ENCODE results near the gene HLA-DOA.

HLA-DOA gene

GRCh38 chr6:32979720-32980487 is 29.5 kb downstream of the HLA-DOA start:
- DNase-seq, result no peak

- DNase-seq, result no peak
Measured at GRCh38 chr6:32977953-32978324, 31.5 kb downstream of the HLA-DOA start.

DNA sequence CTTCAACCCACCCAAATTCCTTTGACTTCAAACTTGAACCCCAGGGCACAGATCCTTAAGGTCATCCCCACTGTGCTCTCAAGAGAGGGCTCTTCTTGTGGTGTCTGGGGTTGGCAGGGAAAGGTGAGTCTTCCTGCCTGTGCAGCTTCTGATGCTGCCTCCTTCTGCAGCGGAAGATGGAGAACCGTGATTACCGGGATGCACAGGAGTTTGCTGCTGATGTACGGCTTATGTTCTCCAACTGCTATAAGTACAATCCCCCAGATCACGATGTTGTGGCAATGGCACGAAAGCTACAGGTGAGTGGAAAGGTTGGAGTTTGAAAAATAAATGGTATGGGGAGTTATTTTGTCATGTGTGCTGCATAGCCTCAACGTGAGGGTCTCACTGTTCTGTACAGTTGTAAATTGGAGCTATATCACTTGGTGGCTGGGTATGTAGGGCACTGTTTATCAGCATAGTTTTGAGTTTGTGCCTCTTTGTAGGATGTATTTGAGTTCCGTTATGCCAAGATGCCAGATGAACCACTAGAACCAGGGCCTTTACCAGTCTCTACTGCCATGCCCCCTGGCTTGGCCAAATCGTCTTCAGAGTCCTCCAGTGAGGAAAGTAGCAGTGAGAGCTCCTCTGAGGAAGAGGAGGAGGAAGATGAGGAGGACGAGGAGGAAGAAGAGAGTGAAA is 32.0 kb downstream of the HLA-DOA start:
- DNase-seq, result no peak

DNA sequence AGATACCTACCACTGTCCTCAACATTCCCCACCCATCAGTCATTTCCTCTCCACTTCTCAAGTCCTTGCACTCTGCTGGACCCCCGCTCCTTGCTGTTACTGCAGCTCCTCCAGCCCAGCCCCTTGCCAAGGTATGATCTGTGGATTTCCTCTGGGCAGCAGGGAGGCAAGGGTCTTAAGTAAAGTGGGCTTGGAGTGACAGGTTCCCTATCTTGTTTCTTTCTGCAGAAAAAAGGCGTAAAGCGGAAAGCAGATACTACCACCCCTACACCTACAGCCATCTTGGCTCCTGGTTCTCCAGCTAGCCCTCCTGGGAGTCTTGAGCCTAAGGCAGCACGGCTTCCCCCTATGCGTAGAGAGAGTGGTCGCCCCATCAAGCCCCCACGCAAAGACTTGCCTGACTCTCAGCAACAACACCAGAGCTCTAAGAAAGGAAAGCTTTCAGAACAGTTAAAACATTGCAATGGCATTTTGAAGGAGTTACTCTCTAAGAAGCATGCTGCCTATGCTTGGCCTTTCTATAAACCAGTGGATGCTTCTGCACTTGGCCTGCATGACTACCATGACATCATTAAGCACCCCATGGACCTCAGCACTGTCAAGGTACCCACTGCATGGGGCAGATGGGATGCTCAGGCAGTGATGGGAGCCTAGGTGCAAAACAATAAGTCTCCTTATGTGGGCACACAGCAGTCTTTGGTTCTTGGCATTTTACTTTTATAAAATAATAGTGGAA is 32.9 kb downstream of the HLA-DOA start:
- no peak for DNase-seq

DNA sequence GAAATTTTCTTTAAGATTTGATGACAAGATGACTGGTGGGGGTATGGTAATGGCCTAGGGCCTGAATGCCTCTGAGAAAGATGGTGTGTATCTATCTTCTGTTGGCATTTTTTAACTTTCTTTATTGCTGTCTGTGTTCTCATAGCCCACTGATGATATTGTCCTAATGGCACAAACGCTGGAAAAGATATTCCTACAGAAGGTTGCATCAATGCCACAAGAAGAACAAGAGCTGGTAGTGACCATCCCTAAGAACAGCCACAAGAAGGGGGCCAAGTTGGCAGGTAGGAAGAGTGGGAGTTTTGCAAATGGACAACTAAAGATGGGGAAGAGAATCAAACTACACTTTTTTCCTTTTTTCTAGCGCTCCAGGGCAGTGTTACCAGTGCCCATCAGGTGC is 33.5 kb downstream of the HLA-DOA start:
- no peak for DNase-seq

DNA sequence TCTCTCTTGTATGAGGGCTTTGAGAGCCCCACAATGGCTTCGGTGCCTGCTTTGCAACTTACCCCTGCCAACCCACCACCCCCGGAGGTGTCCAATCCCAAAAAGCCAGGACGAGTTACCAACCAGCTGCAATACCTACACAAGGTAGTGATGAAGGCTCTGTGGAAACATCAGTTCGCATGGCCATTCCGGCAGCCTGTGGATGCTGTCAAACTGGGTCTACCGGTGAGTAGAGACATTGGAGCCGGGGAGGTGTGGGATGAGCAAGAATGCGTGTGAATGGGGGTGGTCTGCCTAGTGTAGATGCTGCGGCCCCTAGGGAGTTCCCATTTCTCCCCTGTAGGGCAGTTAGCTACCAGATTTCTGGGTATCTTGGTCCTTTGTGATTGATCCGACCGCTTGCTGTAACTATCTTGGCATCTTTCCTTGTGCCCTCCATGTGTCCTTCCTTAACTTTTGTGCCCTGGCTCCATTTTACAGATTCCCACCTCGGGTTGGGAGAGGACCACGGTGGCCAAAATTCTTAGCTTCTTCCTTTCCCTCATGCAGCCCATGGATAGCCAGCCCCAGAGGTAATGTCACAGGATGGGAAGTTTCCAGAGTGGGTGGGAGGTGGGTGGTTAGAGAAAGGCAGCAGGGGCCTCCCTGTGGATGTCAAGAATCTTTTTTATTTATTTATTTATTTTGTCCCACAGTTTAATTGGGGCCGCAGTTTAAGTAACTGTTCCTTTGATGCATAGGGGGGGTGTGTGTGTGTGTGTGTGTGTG is 34.7 kb downstream of the HLA-DOA start:
- no peak for DNase-seq

DNA sequence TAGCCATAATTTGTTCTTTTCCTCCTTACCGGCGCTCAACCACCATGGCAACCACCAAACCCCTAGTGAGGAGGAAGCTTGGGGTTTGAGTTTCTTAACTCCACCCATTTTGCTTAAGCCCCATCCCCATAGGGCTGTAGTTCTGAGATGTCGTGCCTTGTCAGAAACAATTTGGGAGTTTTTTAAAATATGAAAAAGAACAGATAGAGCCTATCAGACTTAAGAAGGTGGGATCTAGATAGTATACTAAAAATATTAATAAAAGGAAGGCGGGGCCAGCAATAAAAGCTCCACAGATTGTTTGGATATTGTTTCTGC is 35.4 kb downstream of the HLA-DOA start:
- peak in 1 of 51 donors; percentile 67 for DNase-seq

DNA sequence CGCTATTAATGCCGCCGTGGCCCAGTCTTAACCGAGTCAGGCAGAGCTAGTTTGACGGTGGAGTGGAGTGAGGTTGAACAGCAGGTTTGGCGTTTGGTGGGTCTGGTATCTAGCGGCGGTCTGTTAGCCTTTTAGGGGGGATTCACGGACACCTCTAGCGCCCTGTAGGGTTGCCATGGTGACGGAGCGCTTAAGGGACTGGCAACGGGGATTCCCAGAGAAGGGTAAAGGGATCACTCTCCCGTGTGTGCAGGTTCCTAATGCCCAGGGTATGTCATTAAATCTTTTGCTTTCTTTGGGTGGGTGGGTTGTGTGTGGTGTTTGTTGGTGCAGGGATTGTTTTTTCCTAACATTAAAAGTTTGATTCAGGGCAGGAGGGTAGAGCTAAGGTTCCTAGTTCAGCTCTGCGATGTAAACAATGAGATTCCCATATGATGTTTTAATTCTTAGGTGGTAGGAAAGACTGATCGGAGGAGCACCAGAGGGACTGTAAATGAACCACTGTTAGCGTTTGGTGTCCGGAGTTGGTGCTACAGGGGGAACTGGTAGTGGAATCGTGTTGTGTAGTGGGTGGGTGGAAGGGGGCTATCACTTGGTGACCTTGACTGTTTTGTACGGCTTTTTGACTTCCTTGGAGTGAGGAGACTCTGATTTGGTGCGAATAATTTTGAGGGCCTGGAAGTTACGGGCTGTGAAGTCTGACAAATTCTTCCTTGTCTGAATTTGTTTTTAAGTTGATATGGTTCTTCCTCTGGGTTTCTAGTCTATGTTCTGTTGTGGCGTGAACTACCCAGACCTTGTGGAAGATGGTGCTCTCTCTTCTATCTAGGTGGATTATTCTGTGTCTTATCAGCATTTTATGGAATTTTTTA is 36.0 kb downstream of the HLA-DOA start:
- peak in 10 of 51 donors; percentile 9 to 67 (median 40) for DNase-seq

- DNase-seq, result peak in 17 of 51 donors; percentile 33 to 85 (median 64)
Measured at GRCh38 chr6:32972353-32973143, 36.8 kb downstream of the HLA-DOA start.

DNA sequence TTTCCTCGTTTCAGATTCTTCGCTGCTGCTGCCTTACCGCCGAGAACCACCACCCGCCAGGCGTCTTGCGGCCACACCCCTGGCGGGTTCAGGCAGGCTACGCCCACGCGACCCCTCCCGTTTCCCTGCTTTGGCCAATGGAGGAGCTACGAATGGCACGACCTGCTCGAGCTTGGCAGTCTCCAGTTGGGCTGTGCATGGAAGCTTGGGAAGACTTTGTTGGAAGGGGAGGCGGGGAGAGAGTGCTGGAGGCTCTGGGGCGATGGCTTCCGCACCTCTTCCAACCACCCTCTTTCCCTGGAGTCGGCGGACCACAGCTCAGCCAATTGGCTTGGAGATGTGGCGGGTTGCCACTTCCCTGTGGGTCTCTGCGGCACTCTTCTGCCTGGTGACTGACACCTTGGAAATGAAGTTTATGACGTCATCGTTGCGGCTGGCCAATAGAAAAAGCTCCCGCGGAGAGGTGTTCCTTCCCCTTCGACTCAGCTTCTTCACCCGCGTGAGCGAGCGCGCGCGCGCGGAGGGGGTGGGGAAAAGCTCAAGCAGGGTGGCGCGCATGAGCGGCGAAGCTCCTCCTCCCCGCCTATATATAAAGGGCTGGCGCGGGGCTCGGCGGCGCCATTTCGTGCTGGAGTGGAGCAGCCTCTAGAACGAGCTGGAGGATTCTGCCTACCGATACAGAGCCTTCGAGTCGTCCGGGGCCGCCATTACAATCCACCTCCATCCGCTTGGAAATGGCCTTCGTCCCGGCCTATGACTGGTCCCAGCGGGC is 37.6 kb downstream of the HLA-DOA start:
- peak; percentile 92 to 100 (median 99) for DNase-seq

DNA sequence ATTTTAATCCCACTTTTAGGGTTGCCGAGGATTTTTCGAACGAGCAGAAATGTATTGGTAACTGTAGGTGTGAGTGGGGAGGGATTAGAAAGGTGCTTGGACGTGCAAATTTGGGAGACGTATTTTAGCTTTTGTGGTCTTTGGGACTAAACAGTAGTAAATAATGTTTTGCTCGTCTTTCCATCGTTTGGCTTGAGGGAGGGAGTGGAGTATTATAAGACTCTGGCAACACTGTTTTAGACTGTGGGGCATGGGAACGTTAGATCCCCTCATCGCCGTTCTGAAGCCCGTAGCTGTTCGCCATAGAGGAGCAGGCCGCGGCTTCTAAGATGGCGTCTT is 38.2 kb downstream of the HLA-DOA start:
- no peak for DNase-seq

DNA sequence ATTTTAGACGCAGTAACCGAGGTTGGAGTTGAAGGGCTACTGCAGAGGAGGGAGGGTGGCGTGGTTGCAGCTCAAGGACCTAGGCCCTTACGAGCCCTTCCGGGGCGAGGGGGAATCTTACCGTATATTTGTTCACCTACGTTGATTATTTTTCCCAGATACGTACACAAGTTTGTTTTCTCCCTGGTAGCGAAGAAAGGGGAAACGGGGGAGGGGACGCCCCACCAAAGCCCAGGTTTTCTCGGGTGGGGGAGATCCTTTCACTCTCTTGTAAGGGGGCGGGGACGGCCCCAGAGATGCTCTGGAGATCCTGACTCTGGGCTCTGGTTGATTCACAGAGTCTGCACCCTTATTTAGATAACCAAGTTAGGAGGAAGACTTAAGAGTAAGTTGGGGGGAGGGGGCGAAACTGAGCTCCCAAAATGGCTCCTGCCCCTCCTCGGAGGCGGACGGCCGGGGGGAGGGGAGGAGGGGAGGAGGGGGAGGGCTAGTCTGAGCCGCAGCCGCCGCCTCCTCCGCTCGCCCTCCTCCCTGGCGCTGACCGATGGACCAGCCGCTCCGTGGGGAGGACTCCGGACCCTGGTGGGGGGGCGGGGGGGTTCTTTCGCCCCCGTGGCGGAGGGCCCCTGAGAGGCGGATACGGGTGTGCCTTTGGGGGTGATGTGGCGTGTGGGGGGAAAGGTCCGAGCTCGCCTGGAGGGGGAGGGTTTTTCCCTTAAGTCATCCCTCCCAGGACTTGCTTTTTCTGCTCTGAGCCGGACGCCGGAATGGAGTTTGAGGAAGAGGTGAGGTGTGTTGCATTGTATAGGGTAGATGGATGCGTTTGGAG is 38.8 kb downstream of the HLA-DOA start:
- DNase-seq, result peak; percentile 31 to 92 (median 70)

DNA sequence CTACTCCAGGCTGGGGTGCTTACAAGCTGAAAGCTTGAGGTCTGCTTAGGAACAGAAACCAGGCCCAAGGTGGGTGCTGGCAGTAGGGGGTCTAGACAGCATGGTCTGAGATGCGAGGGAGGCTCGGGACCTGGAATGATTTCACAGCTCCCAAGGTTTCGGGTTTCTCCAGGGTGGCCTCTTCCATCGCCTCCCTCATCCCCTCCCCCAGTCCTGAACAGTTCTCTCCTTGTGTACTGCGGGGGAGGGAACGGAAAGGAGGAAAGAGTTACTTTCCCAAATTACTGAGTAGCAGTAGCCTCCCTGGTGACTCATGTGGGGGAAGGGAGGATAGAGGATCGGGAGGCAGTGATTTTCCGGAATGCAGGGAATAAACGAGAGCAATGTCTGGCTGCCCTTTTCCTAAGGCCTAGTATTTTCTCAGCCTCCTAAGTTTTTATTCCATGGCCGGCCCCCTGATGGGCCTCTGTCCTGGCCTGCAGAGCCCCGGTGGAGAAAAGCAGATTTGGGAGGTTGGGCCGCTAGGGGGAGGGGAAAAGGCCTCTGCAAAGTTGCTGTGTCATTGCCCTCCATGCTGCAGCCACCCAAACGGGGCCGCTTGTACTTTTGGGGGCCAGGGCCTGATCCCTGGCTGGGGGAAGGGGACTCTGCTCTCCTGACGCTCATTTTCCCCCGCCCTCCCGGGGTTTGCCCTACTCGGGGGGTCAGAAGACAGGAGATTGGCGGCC is 39.5 kb downstream of the HLA-DOA start:
- peak in 50 of 51 donors; percentile 29 to 92 (median 58) for DNase-seq

GRCh38 chr6:32968867-32969684 is 40.3 kb downstream of the HLA-DOA start:
- peak in 44 of 51 donors; percentile 51 to 97 (median 76) for DNase-seq

DNA sequence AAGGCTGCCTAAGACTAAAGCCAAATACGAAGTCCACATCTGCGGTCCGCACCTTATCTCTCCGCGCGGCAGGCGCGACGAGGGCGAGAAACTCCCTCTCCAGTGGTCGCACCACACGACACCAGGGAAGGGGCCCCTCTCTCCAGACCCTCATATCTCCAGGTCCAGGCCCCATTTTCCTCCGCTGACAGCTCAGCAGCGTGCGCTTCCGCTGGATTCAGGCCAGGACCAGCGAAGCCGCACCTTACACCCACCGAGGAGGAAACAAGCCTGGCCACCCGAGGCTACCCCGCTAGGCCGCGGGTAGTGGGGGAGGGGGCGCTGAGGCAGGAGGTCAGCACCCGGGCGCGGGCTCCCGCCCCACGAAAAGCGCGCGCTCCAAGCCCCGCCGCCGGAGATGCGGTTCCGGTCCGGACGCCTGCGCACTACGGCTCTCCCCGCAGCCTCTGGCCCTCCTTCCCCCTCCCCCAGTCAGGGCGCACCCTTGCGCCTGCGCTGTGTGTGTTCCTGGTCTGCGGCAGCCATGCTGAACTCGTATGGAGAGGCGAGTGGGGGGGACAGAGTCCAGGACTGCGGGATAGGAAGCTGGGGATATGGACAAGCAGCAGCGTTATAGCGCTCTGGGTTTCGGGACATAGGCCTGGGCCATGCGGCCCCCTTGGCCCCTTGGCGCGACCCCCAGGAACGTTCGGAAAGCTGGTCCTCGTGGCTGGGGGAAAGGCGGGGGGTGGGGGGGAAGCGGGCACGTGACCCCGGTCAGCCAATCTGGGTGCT is 41.1 kb downstream of the HLA-DOA start, which contains the start of gene BRD2:
Gene BRD2, plus strand, starts transcription at position 502 of the 774 bp plus-strand sequence. CDS start 4,305 bp downstream, outside the sequence.
- DNase-seq, result peak; percentile 83 to 100 (median 95)
